Stimulated activated naive B cell treated with anti-CD40 and anti-IgM and Interleukin-4, amounts not matched to agents 10 μg/mL and 1 μg/mL and 100 μg/mL, for 72 hours (primary cell): ENCODE measurements around the gene ASMT.
"Not testable (repeated sequence)": the region's sequence is repeated elsewhere in the genome, so short reads cannot be mapped to it uniquely, and the experiment has no call there.

ENCODE experiments used
- ATAC-seq, 2 donors: fragments of 150-1000 bp; cut with Tn5 transposase; replicated peaks; 2 replicates each; pipeline ENCODE4 v1.10.0; 2021; ENCODE audit warnings: moderate library complexity in 1 of 2
- DNase-seq: peaks from one replicate; pipeline ENCODE4 v3.0.0; 2021
- H3K27ac Mint-ChIP-seq: one replicate; pipeline ENCODE4 v1.8.0; 2022; ENCODE audit warnings: mild to moderate bottlenecking, mixed read lengths
- H3K27me3 Mint-ChIP-seq, 2 donors: one replicate each; pipeline ENCODE4 v1.8.0; 2022; ENCODE audit warnings: mixed read lengths in 2 of 2
- H3K36me3 Mint-ChIP-seq, 2 donors: one replicate each; pipeline ENCODE4 v1.8.0; 2022; ENCODE audit warnings: mixed read lengths in 2 of 2, mild to moderate bottlenecking in 1 of 2
- H3K4me1 Mint-ChIP-seq, 2 donors: one replicate each; pipeline ENCODE4 v1.8.0; 2022; ENCODE audit warnings: mixed read lengths in 2 of 2, mild to moderate bottlenecking in 1 of 2
- H3K4me3 Mint-ChIP-seq, 2 donors: one replicate each; pipeline ENCODE4 v1.8.0; 2022; ENCODE audit warnings: mild to moderate bottlenecking in 2 of 2, mixed read lengths in 2 of 2, moderate library complexity in 1 of 2
- H3K9me3 Mint-ChIP-seq, 2 donors: one replicate each; pipeline ENCODE4 v1.8.0; 2022; ENCODE audit warnings: mixed read lengths in 2 of 2, mild to moderate bottlenecking in 1 of 2

Gene ASMT

DNA sequence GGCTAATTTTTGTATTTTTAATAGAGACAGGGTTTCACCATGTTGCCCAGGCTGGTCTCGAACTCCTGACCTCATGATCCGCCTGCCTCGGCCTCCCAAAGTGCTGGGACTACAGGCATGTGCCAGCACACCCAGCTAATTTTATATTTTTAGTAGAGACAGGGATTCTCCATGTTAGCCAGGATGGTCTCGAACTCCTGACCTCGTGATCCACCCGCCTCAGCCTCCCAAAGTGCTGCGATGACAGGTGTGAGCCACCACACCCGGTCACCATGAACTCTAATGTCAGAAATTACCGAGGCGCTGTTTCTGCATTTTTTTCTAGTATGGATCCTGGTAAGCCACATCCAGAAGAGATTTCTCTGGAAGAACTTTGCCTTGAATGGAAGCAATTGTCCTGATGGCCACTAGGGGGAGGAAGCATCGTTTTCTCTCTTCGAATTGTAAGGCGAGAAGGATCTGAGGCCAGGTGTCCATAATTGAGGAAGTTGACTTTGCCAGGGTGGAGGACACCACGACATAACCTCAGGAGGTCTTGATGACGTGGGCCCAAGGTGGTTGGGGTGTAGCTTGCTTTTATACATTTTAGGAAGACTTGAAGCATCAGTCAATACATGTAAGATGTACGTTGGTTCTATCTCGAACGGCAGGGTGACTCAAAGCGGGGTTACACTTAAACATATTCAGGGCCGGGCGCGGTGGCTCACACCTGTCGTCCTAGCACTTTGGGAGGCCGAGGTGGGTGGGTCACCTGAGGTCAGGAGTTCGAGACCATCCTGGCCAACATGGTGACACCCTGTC is 37.4 kb downstream of the ASMT start:
- DNase-seq (peak; percentile 46), ATAC-seq (peak; percentile 92)
- not testable (repeated sequence) for H3K4me3 Mint-ChIP-seq, H3K9me3 Mint-ChIP-seq, H3K36me3 Mint-ChIP-seq
- Mint-ChIP-seq H3K27ac (peak overlapping the region; percentile 67), H3K27me3 (peaks cover 10 to 11% of the 10 kb centered on the region in 2 donors), H3K4me1 (peaks cover 8 to 16% of the 10 kb centered on the region in 2 donors)

GRCh38 chrX:1656379-1656778 is 41.5 kb downstream of the ASMT start:
- Mint-ChIP-seq H3K4me1 (peaks cover 23 to 37% of the 10 kb centered on the region in 2 donors), H3K27ac (no peak overlapping the region), H3K36me3 (peaks cover 0 to 2% of the 10 kb centered on the region in 2 donors), H3K4me3 (no peak overlapping the region), H3K27me3 (no peaks in the 10 kb centered on the region), H3K9me3 (peaks cover 3 to 4% of the 10 kb centered on the region in 2 donors)
- ATAC-seq = no peak
- no peak for DNase-seq

DNA sequence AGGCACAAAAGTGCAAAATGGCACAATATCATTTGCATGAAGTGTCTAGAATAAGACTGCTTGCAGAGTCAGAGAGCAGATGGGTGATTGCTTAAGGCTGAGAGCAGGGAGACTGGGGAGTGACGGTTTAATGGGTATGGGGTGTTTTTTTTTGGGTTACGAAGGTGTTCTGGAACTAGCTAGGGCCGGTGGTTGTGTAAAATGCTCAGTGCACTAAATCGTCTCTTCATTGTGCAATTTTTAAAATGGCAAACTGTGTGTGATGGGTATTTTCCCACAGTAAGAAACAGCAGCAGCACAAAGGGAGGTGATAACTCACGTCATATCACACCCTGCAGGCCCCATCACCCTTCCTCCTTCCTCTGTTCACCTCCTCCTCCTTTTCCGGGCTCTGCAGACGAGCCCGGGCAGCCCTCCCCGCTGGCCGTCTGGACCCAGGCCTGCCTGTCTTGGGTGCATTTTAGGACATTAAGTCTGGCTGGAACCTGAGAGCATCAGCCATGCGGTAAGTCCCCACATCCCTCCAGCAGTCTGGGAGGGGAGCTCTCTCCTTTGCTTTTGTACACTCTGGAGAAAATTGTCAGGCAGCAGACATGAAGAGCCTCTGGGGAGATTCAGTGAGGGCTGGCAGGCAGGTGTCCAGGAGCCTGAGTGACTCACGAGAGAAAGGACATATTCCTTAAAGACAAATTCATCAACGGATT is 42.7 kb downstream of the ASMT start:
- H3K27me3 Mint-ChIP-seq = no peaks in the 10 kb centered on the region
- ATAC-seq (peak; percentile 34 to 49), DNase-seq (peak; percentile 16)
- H3K9me3 Mint-ChIP-seq = peaks cover 3 to 7% of the 10 kb centered on the region in 2 donors
- H3K36me3 Mint-ChIP-seq = peaks cover 0 to 2% of the 10 kb centered on the region in 2 donors
- peaks cover 20 to 38% of the 10 kb centered on the region in 2 donors for H3K4me1 Mint-ChIP-seq
- H3K27ac Mint-ChIP-seq = peak overlapping the region; percentile 57
- H3K4me3 Mint-ChIP-seq = peak overlapping the region; percentile 82 to 87

DNA sequence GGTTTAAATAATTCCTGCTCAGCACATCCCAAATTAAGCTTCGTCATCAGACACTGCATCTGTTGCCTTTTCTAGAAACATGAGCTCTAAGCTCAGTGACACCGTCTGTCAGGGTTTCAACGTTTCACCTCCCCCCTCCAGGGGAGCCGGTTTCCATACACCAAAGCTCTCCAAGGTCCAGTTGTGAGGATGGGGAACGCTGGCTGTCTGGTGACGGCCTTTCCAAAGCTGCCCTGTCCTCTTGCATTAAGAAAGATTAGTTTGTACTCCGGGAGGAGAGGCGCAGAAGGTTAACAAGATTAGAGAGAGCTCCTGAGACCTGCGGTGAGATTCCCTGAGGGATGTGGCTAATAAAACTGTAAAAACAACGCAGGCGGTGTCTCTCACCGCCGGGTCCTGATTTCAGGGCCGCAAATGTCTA is 43.2 kb downstream of the ASMT start:
- Mint-ChIP-seq H3K9me3 (peaks cover 3 to 7% of the 10 kb centered on the region in 2 donors), H3K27me3 (no peaks in the 10 kb centered on the region), H3K36me3 (peaks cover 0 to 3% of the 10 kb centered on the region in 2 donors), H3K4me3 (peak overlapping the region; percentile 82 to 87), H3K4me1 (peaks cover 21 to 40% of the 10 kb centered on the region in 2 donors), H3K27ac (peak overlapping the region; percentile 57)
- no peak for DNase-seq
- no peak for ATAC-seq

DNA sequence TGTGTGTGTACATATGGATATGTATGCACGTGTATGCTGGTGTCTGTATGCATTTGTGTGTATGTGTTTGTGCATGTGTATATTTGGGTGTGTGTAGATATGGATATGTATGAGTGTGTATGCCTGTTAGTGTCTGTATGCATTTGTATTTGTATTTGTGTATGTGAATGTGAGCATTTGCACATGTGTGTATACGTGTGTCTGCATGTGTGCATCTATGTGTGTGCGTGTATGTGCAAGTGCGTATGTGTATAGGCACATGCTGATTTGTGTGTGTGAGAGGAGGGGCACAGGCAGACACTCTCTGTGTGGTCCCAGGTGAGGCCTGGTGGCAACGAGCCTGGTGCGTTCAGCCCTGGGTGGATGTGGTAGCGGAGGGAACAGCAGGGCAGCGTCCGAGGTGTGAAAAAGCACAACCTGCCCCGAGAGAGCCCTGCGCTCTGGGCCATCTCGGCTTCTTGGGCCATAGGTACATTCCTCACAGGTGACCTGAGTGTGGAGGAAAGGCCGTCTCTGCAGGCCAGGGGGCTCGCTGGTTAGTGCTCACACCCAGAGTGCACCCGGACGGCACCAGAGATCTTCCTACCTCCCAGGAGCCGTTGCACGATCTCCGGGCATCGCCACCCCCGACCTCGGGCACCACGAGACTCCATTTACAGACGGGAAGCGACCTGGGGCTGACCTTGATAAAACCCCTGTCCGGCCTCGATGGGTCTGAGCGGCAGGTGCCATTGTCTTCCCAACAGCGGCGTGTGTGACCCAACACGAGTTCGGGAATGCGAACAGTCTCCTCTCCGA is 45.0 kb downstream of the ASMT start:
- Mint-ChIP-seq H3K36me3 (peaks cover 0 to 5% of the 10 kb centered on the region in 2 donors), H3K27me3 (no peaks in the 10 kb centered on the region), H3K9me3 (peaks cover 3 to 7% of the 10 kb centered on the region in 2 donors), H3K4me1 (peaks cover 22 to 44% of the 10 kb centered on the region in 2 donors), H3K27ac (no peak overlapping the region), H3K4me3 (no peak overlapping the region)
- no peak for ATAC-seq
- DNase-seq = no peak

GRCh38 chrX:1661048-1661921 is 46.4 kb downstream of the ASMT start:
- peaks cover 3 to 7% of the 10 kb centered on the region in 2 donors for H3K9me3 Mint-ChIP-seq
- peak overlapping the region; percentile 86 for H3K27ac Mint-ChIP-seq
- H3K4me1 Mint-ChIP-seq = peaks cover 22 to 50% of the 10 kb centered on the region in 2 donors
- peaks cover 9 to 18% of the 10 kb centered on the region in 2 donors for H3K36me3 Mint-ChIP-seq
- peak; percentile 93 to 96 for ATAC-seq
- DNase-seq = peak; percentile 80
- H3K4me3 Mint-ChIP-seq = peak overlapping the region; percentile 70 to 82
- H3K27me3 Mint-ChIP-seq = no peaks in the 10 kb centered on the region

- H3K4me1 Mint-ChIP-seq = peaks cover 22 to 52% of the 10 kb centered on the region in 2 donors
- ATAC-seq = no peak
- no peaks in the 10 kb centered on the region for H3K27me3 Mint-ChIP-seq
- H3K4me3 Mint-ChIP-seq = peak overlapping the region; percentile 70 to 82
- peaks cover 11 to 24% of the 10 kb centered on the region in 2 donors for H3K36me3 Mint-ChIP-seq
- no peak for DNase-seq
- peaks cover 3 to 7% of the 10 kb centered on the region in 2 donors for H3K9me3 Mint-ChIP-seq
- H3K27ac Mint-ChIP-seq = peak overlapping the region; percentile 86
Observed at GRCh38 chrX:1661922-1662221, 47.0 kb downstream of the ASMT start.

- DNase-seq (no peak), ATAC-seq (no peak)
- H3K9me3 Mint-ChIP-seq = no peaks in the 10 kb centered on the region
- peaks cover 27 to 31% of the 10 kb centered on the region in 2 donors for H3K36me3 Mint-ChIP-seq
- no peaks in the 10 kb centered on the region for H3K27me3 Mint-ChIP-seq
- H3K4me1 Mint-ChIP-seq = peaks cover 2 to 19% of the 10 kb centered on the region in 2 donors
- H3K4me3 Mint-ChIP-seq = no peak overlapping the region
- H3K27ac Mint-ChIP-seq = no peak overlapping the region
Observed at GRCh38 chrX:1667566-1667965, 52.7 kb downstream of the ASMT start.

DNA sequence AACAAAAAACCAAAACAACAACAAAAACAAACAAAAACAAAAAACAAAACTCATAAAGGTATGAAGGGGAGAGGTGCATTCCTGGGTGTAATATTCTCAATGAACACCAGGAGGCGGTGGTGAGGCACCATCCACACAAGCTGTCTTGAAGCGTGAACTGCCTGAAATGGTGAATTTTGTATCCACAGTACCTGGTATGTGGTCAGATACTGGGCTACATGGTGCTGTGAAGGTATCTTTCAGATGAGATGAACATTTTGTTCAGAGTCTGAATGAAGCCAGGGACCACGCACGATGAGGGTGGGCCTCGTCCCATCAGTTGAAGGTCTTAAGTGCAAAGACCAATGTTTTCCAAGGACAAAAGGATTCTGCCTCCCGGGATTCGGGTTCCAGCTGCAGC is 58.5 kb downstream of the ASMT start:
- peaks cover 2 to 4% of the 10 kb centered on the region in 2 donors for H3K9me3 Mint-ChIP-seq
- H3K27ac Mint-ChIP-seq = no peak overlapping the region
- DNase-seq = no peak
- no peaks in the 10 kb centered on the region for H3K27me3 Mint-ChIP-seq
- H3K36me3 Mint-ChIP-seq = peaks cover 10 to 12% of the 10 kb centered on the region in 2 donors
- peaks cover 0 to 4% of the 10 kb centered on the region in 2 donors for H3K4me1 Mint-ChIP-seq
- no peak overlapping the region for H3K4me3 Mint-ChIP-seq
- no peak for ATAC-seq

DNA sequence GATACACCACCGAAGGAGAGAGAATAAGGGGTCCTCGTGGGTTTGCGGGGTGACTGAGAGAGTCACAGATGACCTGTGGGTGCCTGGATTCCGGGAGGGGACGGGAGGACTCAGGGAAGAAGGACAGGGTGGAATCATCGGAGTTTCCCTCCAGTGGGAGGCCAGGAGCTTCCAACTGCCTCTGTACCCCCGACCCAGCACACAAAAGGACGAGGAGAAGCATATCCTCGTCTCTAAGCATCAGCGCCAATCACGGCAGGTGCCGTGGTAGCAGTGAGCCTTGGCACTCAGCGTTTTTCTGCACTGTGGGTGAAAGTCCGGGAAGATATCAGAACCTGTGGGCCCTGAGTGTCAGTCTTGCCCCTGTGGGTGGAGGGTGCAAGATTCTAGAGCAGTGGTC is 62.0 kb downstream of the ASMT start:
- peaks cover 10 to 20% of the 10 kb centered on the region in 2 donors for H3K4me1 Mint-ChIP-seq
- H3K4me3 Mint-ChIP-seq = no peak overlapping the region
- no peak overlapping the region for H3K27ac Mint-ChIP-seq
- no peaks in the 10 kb centered on the region for H3K27me3 Mint-ChIP-seq
- ATAC-seq (no peak), DNase-seq (no peak)
- H3K9me3 Mint-ChIP-seq = peaks cover 12 to 14% of the 10 kb centered on the region in 2 donors
- peaks cover 15 to 18% of the 10 kb centered on the region in 2 donors for H3K36me3 Mint-ChIP-seq

- no peak overlapping the region for H3K27ac Mint-ChIP-seq
- H3K4me1 Mint-ChIP-seq = peaks cover 14 to 28% of the 10 kb centered on the region in 2 donors
- ATAC-seq (peak; percentile 65 to 84), DNase-seq (peak; percentile 24)
- H3K4me3 Mint-ChIP-seq = no peak overlapping the region
- no peaks in the 10 kb centered on the region for H3K27me3 Mint-ChIP-seq
- peaks cover 17 to 18% of the 10 kb centered on the region in 2 donors for H3K9me3 Mint-ChIP-seq
- H3K36me3 Mint-ChIP-seq = peaks cover 16% of the 10 kb centered on the region in 2 donors
Observed at GRCh38 chrX:1679238-1679637, 64.4 kb downstream of the ASMT start.

GRCh38 chrX:1681439-1681838 is 66.6 kb downstream of the ASMT start:
- Mint-ChIP-seq H3K4me1 (peaks cover 14 to 28% of the 10 kb centered on the region in 2 donors), H3K4me3 (no peak overlapping the region), H3K9me3 (peaks cover 17 to 18% of the 10 kb centered on the region in 2 donors), H3K27ac (no peak overlapping the region), H3K27me3 (no peaks in the 10 kb centered on the region), H3K36me3 (peaks cover 16% of the 10 kb centered on the region in 2 donors)
- DNase-seq (no peak), ATAC-seq (no peak)

GRCh38 chrX:1681856-1682255 is 67.0 kb downstream of the ASMT start:
- peak overlapping the region; percentile 93 for H3K27ac Mint-ChIP-seq
- H3K4me1 Mint-ChIP-seq = peaks cover 14 to 28% of the 10 kb centered on the region in 2 donors
- not testable (repeated sequence) for H3K27me3 Mint-ChIP-seq, ATAC-seq, DNase-seq
- H3K36me3 Mint-ChIP-seq = peaks cover 16% of the 10 kb centered on the region in 2 donors
- H3K4me3 Mint-ChIP-seq = peak overlapping the region; percentile 70 to 74
- peaks cover 17 to 18% of the 10 kb centered on the region in 2 donors for H3K9me3 Mint-ChIP-seq
